GM12864 (cell line): Measurements from ENCODE around the gene ZNF692.

Source experiments
- DNase-seq: peaks from one replicate; pipeline ENCODE4 v3.0.0-alpha.2; 2011; ENCODE audit warnings: low read depth
- H3K4me3 ChIP-seq: 2 replicates; pipeline ENCODE4 v1.5.1; 2011; ENCODE audit warnings: mild to moderate bottlenecking, low read depth, low read length, control low read depth
- TF ChIP-seq, protein P1 (sequence below): IDR thresholded peaks from 2 replicates; pipeline ENCODE4 v1.5.1; 2011; ENCODE audit warnings: low read depth, mild to moderate bottlenecking, moderate library complexity, low read length, control low read depth, inconsistent platforms; ENCODE audit errors: missing control alignments

Gene ZNF692

GRCh38 chr1:248849152-248849551 lies 9.7 kb downstream of the ZNF692 start:
- no peak for DNase-seq
- no peak overlapping the region for H3K4me3 ChIP-seq
- TF ChIP-seq, protein P1, sequence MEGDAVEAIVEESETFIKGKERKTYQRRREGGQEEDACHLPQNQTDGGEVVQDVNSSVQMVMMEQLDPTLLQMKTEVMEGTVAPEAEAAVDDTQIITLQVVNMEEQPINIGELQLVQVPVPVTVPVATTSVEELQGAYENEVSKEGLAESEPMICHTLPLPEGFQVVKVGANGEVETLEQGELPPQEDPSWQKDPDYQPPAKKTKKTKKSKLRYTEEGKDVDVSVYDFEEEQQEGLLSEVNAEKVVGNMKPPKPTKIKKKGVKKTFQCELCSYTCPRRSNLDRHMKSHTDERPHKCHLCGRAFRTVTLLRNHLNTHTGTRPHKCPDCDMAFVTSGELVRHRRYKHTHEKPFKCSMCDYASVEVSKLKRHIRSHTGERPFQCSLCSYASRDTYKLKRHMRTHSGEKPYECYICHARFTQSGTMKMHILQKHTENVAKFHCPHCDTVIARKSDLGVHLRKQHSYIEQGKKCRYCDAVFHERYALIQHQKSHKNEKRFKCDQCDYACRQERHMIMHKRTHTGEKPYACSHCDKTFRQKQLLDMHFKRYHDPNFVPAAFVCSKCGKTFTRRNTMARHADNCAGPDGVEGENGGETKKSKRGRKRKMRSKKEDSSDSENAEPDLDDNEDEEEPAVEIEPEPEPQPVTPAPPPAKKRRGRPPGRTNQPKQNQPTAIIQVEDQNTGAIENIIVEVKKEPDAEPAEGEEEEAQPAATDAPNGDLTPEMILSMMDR = no peak

DNA sequence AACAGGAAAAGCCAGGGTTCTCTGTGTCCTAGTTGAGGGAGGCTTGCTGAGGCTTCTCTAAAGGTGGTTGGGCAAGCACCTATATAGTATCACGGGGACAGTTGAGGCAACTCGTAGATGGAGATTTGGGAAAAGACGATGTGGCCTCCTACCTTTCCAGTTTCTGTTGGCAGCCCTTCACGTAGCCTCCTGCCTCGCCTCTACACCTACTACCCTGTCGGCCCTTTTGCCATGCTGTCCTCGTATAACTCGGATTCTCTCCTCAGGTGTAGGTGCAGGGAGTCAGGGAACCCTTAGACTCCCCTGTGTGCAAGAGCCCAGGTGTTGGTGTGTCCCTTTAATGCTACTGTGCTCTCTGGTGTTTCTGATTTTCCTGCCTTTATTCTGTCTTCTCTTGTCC lies 10.3 kb downstream of the ZNF692 start:
- no peak for DNase-seq
- TF ChIP-seq, protein P1 = no peak
- no peak overlapping the region for H3K4me3 ChIP-seq

DNA sequence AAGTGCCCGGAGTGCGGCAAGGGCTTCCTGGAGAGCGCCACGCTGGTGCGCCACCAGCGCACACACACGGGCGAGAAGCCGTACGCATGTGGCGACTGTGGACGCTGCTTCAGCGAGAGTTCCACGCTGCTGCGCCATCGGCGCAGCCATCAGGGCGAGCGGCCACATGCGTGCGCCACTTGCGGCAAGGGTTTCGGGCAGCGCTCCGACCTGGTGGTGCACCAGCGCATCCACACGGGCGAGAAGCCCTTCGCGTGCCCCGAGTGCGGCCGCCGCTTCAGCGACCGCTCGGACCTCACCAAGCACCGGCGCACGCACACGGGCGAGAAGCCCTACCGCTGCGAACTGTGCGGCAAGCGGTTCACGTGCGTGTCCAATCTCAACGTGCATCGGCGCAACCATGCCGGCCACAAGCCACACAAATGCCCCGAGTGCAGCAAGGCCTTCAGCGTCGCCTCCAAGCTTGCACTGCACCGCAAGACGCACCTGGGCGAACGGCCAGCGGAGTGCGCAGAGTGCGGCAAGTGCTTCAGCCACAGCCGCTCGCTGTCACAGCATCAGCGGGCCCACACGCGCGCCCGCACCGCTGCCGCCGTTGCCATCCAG lies 10.8 kb downstream of the ZNF692 start:
- no peak for DNase-seq
- TF ChIP-seq, protein P1 = no peak
- no peak overlapping the region for H3K4me3 ChIP-seq

GRCh38 chr1:248847181-248847955 lies 11.5 kb downstream of the ZNF692 start:
- H3K4me3 ChIP-seq = no peak overlapping the region

DNA sequence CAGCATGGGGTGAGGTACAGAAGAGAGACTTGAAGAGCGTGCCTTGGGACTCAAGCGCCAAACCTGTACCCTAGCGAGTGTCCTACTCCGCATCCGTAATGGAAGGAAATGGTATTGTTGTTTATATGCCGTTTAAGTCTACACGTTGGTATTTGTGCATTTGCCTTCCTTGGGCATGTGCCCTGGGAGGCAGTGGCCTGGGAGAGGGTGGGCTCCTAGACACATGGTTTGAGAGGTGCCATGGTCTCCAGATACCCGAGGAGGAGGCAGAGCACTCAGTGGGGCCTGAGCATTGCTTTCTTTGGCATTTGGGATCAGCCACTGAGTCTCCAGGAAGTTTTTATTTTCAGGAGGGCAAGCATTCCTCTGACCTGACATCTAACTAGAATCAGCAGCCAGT lies 14.4 kb downstream of the ZNF692 start:
- no peak overlapping the region for H3K4me3 ChIP-seq
- TF ChIP-seq, protein P1 = no peak
- no peak for DNase-seq

More at GRCh38 chr1:248847181-248847955, 11.5 kb downstream of the ZNF692 start:
- TF ChIP-seq, protein P1 = no peak
- no peak for DNase-seq

- DNase-seq = no peak
- no peak overlapping the region for H3K4me3 ChIP-seq
- TF ChIP-seq, protein P1 = no peak
Observed at GRCh38 chr1:248843687-248844086, 15.2 kb downstream of the ZNF692 start.
